ENCODE results near the gene TBC1D22B.

The TBC1D22B gene

DNA sequence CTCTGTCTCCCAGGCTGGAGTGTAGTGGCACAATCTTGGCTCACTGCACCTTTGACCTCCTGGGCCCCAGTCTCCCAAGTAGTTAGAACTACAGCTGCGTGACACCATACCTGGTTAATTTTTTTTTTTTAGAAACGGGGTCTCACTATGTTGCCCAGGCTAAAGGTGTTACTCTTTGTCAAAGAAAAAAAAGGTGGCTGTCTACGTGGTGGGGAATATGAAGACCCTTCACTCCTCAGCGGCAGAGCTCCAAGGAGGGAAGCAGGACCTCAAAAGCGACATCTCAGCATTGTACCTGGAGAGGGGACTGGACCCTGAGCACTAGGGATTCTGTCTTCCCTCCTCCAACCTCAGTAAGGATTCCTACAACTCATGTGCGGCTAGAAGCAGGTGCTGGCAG lies 16.4 kb upstream of the TBC1D22B start:
- DNase-seq, result no peak

DNA sequence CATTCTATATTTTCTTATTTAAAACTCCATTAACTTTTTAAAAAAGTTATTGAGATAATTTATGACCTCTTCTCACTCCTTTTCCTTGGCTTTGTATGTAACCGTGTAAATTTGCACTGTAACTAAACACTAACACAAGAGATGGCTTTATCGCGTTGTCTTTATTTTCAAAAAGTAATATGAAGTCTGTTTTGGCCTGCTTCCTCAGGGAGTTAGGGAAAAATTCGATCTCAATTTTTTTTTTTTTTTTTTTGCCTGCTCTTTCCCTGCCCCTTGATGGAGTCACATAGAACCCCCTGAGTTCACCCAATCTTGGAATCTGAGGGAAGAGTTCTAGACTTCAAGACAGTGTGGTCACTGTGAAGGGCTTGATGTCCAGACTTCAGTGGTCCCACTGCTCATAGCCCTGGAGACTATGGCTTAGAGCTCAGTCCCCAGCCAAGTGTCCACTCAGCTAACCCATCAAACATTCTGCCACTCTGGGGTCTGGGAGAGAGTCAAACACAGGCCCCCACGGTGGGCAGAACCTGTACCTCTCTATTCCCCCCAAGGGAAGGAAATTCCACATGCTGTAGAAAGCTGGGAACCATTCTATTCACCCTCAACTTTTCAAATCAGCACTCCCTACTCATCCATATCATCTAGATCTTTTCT lies 15.7 kb upstream of the TBC1D22B start:
- DNase-seq, result no peak

- DNase-seq, result no peak
Observed at GRCh38 chr6:37242429-37243052, 15.0 kb upstream of the TBC1D22B start.

DNA sequence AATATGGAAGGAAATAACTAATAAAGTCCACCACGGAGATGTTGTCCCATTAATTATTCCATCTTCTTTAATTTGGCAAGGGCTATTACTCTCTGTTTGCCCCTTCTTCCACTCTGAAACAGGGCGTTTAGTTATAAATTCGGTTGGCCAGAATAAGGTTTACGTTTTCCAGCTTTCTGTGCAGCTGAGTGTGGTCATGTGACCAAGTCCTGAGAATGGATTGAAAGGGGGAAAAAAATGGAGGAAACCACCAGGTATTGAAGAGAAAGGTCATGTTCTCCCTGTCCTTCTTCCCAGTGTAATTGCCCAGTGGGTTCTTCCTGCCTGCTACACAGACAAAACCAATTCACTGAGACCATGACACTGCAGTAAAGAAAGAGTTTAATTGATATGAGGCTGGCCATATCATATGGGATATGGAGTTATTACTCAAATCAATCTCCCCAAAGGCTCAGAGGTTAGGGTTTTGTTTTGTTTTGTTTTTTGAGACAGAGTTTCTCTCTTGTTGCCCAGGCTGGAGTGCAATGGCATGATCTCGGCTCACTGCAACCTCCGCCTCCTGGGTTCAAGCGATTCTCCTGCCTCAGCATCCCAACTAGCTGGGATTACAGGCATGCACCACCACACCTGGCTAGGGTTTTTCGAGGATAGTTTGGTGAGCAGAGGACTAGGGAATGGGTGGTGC lies 14.3 kb upstream of the TBC1D22B start:
- no peak for DNase-seq

- no peak for DNase-seq
Observed at GRCh38 chr6:37243816-37244370, 13.7 kb upstream of the TBC1D22B start.

- DNase-seq, result no peak
Observed at GRCh38 chr6:37244430-37245310, 12.9 kb upstream of the TBC1D22B start.

DNA sequence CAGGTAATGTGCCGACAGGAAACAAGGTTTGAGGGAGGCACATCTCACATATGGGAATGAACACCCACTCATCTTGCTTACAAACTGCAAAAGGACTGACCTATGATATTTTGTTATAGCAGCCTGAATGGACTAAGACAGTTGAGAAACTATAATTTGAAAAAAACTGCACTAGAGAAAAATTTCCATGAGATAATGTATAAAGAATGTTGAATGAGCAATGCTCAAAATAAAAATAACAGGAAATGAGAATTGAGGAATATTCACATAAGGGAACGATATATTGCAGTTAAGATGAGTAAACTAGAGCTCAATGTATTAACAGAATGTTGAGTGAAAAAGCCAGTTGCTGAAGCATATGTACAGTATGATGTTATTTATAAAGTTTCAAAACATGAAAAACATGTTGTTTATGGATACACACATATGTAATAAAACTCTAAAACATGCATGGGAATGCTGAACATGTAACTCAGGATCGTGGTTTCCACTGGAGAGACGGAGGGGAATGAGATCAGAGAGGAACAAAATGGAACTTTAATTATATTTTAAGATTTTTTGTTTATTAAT lies 6.3 kb upstream of the TBC1D22B start:
- no peak for DNase-seq

- no peak for DNase-seq
Observed at GRCh38 chr6:37253486-37254007, 4.0 kb upstream of the TBC1D22B start.

DNA sequence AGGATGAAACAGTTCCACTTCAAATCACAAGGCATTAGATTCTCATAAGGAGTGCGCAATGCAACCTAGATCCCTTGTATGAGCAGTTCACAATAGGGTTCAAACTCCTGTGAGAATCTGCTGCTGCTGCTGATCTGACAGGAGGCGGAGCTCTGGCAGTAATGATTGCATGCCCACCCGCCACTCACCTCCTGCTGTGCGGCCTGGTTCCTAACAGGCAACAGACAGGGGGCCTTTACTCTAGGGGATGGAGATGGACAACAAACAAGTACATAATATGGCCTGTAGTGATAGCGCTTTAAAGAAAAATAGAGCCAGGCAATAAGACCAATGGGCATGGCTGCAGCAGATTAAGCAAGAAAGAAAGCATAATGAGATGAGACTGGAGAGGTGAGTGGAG lies 2.7 kb upstream of the TBC1D22B start:
- no peak for DNase-seq

GRCh38 chr6:37256692-37257319 lies 766 bp upstream of the TBC1D22B start:
- DNase-seq, result no peak

- DNase-seq, result no peak
Observed at GRCh38 chr6:37257320-37257633, 295 bp upstream of the TBC1D22B start.

DNA sequence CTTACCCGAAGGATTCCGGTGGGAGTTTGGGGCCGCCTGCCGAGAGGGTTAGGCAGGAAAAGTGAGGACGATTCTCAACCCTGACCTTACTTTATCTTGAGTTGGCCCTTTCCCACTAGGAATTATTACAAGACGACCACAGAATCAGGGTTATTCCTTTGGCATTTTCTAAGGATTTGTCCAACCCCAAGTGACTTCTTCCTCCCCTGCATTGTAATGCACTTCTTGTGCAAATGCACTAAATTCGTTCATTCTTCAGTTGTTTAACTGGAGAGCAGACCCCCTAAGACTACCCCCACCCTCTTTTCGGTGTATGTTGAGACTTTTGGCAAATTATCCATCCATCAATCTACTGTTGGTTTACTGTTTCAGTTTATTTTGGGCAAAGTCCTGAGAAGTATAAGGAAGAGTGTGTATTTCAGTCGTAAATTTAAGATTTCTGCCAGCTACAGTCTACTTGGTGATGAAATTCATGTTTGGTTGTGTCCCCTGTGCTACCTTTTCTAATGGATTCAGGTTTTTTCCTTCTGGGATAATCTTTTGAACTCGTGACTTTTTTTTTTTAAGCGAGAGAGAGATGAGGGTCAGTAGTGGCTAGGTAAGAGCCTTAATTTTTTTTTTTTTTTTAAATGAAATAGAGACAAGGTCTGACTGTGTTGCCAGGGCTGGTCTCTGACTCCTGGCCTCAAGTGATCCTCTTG lies 983 bp downstream of the TBC1D22B start:
- DNase-seq, result no peak

DNA sequence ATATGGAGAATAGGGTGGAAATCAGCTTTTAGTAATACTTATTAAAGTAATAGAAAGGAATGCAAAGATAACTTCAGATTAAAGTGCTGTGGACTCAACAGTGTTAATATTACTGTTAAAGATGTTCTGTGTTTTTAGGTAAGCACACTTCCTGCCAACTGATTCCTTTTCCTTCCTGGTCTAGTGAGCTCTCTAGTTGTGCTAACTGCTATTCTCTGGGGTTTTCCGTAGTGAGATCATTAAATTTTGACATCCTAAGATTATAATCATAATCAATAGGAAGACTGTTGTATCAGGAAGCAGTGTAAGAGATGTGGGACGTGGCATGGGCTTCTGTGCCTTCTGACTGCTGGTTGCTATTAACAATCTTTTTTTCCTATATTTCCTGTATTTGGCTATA lies 1.6 kb downstream of the TBC1D22B start:
- DNase-seq, result no peak

- no peak for DNase-seq
Observed at GRCh38 chr6:37260040-37260439, 2.5 kb downstream of the TBC1D22B start.

DNA sequence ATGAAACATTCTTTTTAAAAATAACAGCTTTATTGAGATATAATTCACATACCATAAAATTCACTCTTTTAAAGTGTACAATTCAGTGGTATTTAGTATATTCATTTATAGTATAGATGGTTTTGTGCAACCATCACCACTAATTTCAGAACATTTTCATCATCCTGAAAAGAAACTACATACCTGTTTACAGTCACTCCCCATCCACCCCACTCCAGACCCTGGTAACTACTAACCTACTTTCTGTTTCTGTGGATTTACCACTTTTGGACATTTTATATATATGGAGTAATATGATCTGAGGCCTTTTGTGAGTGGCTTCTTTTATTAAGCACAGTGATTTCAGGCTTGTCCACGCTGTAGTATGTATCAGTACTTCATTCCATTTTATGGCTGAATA lies 2.9 kb downstream of the TBC1D22B start:
- no peak for DNase-seq

DNA sequence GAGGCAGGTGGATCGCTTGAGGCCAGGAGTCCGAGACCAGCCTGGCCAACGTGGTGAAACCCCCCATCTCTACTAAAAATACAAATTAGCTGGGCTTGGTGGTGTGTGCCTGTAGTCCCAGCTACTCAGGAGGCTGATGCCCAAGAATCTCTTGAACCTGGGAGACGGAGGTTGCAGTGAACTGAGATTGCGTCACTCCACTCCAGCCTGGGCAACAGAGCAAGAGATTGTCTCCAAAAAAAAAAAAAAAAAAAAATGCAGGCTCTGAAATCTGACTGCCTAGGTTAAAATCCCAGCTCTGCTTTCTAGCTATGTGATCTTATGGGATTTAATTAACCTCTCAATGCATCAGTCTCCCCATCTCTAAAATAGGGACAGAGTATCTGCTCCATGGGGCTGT lies 3.6 kb downstream of the TBC1D22B start:
- no peak for DNase-seq

GRCh38 chr6:37262446-37263026 lies 5.0 kb downstream of the TBC1D22B start:
- no peak for DNase-seq

GRCh38 chr6:37265001-37265400 lies 7.4 kb downstream of the TBC1D22B start:
- no peak for DNase-seq

DNA sequence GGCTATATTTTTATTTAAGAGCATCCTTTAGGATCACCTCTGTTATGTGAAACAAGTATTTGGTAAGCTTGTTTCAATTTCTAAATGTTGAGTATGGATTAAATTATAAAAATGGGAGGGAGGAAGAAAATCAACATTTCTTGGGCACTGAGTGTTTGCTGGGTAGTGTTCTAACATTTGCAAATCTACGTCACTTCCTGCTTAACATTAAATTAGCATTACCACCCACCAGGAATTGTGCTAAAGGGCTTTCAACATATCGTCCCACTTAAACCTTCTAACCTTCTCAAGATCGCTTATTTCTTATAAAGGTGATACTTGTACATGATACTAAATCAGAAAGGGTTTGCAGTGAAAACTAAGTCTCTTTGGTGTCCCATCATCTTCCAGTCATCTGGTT lies 8.3 kb downstream of the TBC1D22B start:
- no peak for DNase-seq

DNA sequence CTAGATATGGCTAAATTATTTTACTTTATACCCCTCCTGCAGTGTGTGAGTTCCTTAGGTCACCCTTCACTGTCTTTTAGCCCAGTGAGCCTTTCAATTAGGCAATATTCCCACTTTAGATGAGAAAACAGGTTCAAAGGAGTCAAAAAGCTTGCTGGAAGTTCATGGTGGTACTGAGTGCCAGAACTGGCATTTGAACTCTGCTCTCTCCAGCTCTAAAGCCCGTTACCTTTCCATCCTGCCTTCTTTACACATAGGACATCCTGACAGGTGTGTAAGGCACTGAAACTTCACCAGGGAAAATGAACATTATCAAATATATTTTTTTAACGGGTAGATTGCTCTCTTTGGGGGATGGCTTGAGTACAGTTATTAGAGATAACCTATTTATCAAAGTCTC lies 11.5 kb downstream of the TBC1D22B start:
- DNase-seq, result no peak

Data from stimulated activated CD4-positive, alpha-beta T cell treated with anti-CD3 and anti-CD28 coated beads, Interleukin-2, amount 100 ng/mL, for 48 hours (primary cell).